Stimulated activated naive CD4-positive, alpha-beta T cell (primary cell): Measurements from ENCODE around the gene FRYL.
"Not testable (repeated sequence)": the region's sequence is repeated elsewhere in the genome, so short reads cannot be mapped to it uniquely, and the experiment has no call there.

ENCODE experiments used
- DNase-seq, 6 experiments: peaks; one replicate each; lab custom pipeline; 2025; lab: John Stamatoyannopoulos, UW

FRYL gene

DNA sequence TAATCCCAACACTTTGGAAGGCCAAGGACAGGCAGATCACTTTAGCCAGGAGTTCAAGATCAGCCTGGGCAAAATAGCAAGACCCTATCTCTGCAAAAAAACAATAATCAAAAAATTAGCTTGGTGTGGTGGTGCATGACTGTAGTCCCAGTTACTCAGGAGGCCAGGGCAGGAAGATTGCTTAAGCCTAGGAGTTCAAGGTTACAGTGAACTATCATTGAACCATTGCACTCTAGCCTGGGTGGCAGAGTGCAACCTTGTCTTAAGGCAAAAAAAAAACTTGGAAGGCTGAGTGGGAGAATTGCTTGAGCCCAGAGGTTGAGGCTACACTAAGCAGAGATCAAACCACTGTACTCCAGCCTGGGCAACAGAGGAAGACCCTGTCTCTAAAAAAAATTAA lies 5.2 kb upstream of the FRYL start:
- DNase-seq: no peak

DNA sequence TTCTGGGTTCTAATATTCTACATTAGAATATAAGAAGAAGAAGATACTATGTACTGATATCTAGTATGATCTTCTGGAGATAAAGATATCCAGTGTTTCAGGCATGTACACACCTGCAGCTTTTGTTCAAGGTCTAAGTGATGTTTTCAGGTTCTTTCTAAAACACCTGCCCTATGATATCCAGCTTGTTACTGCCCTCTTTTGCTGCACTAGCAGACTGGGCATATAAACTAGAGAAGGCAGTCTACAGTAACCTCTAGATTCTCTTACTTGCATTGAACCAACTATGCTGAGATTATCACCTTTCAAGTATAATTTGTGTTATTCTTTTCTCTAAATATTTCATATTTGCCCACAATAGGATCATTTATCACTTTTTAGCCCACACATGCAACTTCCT lies 1.9 kb upstream of the FRYL start:
- no peak for DNase-seq

DNA sequence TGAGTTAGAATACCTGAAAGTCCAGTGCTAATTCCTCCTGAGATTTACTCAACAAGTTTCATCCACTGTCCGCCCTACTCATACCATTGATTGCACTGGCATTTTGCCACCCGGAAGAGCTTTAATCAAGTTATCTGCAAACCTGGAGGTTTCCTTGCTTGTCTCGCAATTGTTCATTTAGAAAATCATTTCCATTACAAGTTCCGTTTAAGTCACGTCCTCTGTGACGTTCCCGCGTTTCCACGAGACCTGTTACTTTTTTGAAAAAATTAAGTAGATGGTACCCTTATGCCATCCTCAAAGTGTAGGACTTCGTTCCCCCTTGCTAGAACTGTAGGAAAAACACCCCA lies 761 bp upstream of the FRYL start:
- DNase-seq: peak in 5 of 6 experiments; percentile 26 to 59 (median 56)

DNA sequence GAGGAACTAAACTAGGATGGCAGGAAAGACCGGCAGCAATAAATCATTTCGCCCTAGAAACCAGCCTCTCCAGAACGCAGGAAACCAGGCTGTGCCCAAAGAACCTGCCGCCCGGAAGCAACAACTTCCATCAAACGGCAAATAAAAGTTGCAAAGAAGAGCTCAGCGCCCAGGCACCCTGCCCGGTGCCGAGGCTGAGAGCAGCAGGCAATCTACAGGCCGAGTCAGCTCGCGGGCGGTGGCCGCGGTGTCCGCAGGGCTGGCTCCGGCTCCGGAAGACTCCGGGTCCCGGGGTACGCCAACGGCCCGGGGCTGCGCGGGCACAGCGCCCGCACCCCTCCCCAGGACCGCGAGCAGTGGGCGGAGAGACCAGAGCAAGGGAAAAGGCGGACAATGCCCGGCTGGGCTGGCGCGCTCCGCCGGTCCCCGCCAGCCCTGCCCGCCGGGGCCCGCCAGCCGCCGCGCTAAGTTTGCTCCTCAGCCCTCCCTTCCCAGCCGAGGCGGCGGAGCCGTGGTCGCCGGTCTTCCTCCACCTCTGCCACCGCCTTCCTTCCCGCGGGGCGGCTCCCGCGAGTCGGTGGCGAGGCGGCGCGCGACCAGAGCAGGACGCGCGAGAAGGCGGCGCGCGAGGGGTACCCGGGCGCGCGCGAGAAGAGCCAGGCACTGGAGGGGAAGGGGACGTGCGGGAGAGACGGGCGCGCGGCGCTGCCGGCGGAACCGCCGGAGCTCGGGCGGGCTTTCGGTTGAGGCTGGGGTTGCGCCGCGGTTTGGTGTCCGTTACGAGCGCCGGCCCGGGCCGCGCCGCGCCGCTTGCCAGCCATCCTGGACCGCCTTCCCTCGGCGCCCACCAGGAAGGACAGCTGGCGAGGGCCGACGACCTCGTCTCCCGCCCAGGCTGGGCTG lies 733 bp downstream of the FRYL start:
- peak; percentile 61 to 80 (median 70) for DNase-seq

DNA sequence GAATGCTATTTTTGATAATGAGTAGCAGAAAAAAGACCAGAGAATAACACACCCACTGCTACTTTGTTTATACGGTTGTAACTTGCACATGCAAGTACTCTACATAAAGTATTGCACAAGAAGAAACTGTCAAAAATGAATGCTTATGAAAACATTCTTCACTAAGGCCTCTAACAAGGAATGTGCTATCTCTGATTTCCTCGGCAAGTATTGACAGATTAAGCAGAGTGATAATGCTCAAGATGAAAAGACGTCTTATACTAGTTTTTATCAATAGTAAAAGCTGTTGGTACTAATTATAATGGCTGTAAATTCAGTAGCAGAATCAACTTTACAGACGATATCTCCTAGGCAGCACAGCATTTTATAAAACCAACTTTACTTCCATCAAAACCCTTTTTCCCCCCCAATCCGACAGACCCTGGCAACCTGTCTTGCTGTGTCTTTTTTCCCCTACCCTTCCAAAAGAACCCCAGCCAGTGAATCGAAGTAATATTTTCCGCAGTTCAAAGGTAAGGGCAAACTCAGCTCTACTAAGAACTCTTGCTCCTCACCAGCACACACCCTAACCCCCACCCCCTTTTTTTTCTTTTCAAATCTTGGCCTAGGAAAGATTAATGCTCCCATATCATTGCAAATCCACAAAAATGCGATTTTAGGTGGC lies 1.5 kb downstream of the FRYL start:
- DNase-seq: peak in 5 of 6 experiments; percentile 1 to 40 (median 26)

DNA sequence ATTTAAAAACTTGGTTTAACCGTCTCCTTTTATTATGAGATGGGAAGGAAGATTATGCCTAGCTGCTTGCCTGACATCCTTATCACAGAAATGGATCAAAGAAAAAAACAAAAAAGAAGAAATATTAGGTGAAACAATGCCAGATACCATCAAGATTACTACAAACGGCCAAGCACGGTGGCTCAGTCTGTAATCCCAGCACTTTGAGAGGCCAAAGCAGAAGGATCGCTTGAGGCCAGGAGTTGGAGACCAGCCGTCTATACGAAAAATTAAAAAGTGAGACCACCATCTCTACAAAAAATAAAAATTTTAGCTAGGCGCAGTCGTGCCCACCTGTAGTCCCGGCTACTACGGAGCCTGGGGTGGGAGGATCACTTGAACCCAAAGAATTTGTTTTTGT lies 2.3 kb downstream of the FRYL start:
- DNase-seq: no peak

DNA sequence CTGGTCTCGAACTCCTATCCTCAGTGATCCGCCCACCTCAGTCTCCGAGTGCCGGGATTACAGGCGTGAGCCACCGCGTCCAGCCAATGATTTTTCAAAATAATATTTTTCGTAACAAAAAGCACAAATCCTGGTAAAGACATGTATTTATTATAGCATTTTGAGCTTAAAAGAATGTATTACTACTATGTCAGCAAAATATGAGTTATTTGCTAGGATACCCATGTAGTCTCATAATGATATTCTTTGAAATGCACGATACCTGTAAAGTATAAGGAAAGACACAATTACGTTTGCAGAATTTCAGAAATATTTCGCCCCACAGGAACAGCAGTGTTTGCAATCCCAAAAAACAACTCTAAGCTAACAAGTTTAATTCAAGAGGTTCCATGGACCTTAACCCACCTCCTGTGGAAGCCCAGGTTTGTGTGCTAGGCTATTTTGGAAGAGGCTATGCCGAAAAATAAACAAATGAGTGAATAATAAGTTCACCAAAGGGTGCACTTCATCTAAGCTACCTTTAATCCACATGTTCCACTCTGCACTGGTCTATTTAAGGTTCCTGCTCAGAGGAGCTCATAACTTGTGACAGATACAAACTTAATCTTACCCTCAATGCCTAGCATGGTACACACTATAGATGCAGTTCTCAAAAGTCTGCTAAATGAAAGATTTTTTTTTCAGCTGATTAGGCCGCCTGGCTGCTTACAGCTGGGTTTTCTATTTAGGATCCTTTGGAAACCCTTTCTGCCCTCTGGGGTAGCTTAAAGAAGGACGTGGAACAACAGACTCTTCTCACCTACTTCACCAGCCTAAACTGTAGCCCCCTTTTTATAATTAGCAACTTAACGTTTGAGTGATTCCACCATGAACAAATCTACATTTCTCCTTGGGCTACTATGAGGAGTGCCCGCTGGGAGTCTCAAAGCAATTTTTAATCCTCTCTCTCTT lies 5.0 kb downstream of the FRYL start:
- DNase-seq: peak in 1 of 6 experiments; percentile 10

DNA sequence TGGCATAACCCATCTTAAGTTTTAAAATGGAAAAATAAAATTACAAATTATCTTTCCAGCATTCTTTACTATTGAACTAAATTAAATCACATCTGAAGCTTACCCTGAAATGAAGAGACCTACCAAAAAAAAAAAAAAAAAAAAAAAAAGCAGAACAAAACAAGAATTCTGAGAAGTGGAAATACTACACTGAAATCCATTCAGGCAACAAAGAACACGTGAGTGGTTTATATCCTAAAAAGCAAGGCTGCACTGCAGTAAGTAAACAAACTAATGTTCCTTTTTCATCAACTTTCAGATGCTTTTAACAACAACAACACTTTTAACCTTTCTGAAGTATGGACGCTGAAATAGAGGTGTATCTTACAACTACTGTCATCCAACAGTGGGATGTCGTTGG lies 7.5 kb downstream of the FRYL start:
- DNase-seq: no peak

DNA sequence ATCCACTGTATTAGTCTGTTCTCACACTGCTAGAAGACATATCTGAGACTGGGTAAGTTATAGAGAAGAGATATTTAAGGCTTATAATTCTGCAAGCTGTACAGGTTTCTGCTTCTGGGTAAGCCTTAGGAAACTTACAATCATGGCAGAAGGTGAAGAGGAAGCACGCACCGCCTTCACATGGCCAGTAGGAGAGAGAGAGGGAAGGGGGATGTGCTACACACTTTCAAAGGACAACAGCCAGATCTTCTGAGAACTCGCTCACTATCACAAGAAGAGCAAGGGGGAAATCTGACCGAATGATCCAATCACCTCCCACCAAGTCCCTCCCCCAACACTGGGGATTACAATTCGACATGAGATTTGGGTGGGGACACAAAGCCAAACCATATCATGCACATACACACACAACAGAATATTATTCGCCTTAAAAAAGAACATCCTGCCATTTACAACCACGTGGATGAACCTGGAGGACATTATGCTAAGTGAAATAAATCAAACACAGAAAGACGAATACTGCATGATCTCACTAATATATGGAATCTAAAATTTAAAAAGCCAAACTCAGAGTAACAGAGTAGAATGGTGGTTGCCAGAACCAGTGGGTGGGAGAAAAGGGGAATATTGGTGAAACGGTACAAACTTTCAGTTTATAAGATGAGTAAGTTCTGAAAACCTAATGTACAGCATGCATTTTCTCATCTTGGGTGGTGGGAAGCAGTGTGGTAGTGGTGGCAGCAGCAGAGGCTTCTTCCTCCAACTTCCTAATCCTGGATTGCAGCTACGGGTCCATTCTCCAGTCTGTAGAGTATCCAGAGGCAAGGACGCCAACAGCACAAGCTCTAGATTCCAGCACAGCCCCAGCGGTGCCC lies 12.8 kb downstream of the FRYL start:
- no peak for DNase-seq

DNA sequence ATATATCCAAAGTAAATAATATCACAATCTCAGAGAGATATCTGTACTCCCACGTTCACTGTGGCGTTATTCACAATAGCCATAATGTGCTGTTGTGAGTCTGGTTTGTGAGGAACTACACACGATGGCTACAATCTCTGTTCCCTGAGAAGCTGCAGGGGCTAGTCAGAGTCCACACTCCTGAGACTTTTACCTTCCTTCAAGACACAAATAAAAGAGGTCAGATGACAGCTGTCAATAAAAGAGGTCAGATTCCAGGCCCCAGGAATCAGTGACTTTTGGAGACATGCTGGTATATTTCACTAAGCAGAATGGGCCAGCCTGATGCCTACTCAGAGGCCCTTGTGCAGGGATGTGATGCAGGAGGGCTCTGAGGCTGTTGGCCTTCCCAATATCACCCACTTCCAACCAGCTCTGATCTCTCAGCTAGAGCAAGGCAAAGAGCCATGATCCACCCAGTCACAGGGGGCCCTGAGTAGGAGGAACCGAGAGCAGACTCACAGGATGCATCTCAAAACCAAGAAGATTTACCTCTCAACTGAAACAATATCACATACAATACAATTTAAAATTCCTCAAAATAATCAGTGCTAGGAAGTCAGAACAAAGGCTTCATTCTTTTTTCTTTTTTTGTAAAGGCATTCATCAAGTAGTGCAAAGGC lies 13.8 kb downstream of the FRYL start:
- DNase-seq: no peak

DNA sequence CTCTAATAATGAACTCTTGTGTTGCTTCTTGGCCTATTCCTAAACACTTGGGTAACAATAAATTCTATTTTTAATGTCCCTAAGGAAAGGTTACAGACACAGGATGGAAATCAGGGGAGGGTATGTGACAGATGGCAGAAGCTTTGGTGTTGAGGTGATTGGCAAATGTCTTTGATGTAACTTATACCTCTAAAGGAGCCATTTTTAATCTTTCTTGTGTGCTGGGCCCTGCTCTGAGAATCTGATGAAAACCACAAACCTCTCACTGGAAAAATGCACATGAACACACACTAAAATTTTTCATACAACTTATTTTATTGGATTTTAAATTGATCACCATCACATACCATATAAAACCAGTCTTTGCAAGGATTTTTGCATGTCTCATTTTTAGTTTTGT lies 17.7 kb downstream of the FRYL start:
- no peak for DNase-seq

DNA sequence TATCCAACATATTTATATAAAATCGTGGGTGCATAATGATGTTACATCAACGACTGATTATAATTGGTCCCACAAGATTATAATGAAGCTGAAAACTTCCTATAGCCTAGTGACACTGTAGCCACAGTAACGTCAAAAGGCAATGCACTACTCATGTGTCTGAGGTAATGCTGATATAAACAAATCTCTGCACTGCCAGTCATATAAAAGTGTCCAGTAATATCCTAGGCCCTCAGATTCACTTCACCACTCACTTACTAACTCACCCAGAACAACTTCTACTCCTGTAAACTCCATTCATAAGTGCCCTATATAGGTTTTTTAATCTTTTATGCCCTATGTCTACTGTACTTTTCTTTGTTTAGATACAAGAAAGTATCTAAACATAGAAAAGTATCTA lies 18.8 kb downstream of the FRYL start:
- DNase-seq: no peak

DNA sequence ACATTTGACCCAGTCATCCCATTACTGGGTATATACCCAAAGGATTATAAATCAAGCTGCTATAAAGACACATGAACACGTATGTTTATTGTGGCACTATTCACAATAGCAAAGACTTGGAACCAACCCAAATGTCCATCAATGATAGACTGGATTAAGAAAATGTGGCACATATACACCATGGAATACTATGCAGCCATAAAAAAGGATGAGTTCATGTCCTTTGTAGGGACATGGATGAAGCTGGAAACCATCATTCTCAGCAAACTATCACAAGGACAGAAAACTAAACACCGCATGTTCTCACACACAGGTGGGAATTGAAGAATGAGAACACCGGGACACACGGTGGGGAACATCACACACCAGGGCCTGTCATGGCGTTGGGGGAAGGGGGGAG lies 21.4 kb downstream of the FRYL start:
- DNase-seq: not testable (repeated sequence)

DNA sequence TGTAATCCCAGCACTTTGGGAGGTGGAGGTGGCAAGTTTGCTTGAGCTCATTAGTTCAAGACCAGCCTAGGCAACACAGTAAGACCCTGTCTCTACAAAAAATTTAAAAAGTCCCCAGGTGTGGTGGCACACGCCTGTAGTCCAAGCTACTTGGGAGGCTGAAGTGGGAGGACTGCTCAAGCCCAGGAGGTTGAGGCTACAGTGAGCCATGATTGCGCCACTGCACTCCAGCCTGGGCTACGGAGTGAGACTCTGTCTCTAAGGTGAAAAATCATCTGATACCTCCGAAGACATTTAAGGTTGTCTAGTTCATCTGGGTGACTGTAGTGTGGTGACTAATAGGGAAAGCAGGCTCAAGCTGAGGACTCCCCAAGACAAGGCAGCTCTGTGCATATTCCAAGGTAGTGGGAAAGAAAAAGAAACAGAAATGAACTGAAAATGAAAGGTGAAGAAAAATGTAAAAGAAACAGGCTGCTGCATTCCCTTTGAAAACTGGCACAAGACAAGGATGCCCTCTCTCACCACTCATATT lies 23.3 kb downstream of the FRYL start:
- no peak for DNase-seq

DNA sequence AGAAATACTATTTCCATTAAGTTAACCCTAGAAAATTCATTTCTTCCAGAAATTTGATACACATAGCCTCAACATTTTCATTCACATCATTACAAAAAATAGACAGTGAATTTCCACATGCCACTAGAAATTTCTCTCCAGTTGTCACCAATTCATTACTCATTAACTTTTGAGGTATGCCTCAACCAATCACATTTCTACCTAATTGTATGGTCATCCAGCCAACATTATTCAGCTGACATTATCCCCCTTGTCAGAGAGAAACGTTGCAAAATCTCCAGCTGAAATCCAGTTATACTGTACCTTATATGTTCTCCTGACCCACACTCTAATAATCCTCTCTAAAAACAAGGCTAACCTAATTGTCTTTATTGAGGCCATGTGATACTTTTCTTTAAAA lies 24.8 kb downstream of the FRYL start:
- no peak for DNase-seq

DNA sequence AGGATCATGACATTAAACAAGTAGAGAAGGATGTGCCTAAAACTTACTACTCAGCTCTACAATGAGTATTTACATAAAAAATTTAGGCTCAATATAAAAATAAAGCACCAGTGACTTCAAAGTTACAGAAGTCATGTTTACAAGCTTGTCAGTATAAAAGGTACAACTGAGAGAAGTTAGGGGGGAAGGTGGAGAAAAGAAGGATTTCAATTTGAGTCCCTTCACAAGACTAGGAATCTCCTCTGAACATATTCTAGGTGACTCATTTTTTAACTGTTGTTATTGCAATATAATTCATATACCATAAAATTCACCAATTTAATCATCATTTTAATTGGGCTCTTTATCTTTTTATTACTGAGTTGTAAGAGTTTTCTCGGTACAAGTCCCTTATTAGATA lies 26.9 kb downstream of the FRYL start:
- DNase-seq: no peak

DNA sequence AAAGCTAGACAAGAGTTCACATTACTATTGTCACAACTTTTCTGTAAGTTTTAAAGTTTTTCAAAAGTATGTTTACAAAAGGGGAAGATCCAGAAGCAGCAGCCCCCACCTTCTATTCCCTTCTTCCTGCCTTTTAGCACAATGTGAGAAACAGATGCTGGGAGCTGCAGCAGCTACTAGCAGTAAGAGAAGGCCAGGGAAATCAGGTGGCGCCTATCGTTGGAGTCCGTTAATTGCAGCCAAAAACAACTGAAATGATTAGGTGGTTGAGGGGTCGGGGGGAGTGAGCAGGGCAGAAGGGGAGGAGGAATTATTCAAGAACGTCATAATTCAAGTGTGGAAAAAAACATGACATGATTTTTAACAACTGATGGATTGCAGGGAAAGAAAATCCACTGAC lies 27.4 kb downstream of the FRYL start:
- no peak for DNase-seq

DNA sequence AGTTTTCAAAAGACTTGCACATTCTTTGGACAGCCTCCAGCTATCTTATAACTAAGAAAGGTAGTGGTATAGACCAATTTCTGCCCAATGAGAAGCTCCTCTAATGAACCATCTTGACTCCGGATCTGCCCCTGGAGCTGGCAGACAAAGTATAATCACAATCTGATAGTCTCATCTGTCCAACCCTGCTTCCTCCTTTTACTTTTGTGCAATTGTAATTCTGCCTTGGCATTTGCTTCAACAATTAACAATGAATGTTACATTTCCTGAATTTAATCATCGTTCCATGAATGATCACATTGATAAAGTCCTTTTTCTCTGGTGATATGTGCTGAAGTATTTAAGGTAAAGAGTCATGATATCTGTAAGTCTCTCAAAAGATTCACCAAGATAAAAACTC lies 27.8 kb downstream of the FRYL start:
- DNase-seq: no peak

DNA sequence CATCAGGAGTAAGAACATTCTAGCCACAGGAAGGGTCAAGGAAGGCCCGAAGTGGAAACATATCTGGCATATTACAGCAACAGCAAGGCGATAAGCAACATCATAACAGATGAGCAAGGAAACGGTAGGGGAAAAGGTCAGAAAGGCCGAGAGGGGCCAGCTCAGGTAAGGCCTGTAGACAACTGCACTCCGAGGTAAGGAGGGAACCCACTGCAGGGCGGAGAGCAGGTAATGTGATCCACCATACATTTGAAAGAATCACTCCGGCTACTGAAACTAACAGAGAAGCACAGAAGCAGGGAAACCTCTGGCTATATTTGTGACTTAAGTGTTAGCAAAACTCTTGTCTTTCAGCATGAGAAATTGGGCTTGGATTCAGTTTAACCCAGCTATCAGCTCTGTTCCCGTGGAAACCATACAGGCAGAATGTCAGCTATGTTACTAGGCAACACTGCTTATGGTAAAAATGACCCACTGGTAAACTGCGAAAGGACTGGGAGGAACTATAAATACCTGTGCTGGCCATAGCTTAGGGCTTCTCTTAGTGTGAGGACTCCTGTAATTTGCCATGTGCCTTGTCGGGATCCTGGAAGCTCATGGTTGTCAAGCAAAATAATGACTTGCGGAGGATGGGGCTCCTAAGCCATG lies 31.0 kb downstream of the FRYL start:
- DNase-seq: no peak
